DND-41 (cell line): ENCODE measurements around the gene PCNX2.

Source experiments
- ATAC-seq: fragments of 200-7000 bp; cut with Tn5 transposase; 3 replicates; pipeline ENCODE4 v1.9.1; 2021; ENCODE audit warnings: low read depth; ENCODE audit not compliant: insufficient read depth
- DNase-seq: peaks from one replicate; pipeline ENCODE4 v3.0.0-alpha.2; 2020
- H2AFZ ChIP-seq: 2 replicates; pipeline ENCODE4 v1.6.0; 2012; ENCODE audit warnings: low read depth, low read length
- H3K27ac ChIP-seq: 2 replicates; pipeline ENCODE4 v1.5.1; 2012; ENCODE audit warnings: low read length, inconsistent platforms
- H3K27me3 ChIP-seq: fragments of 200-600 bp; sonication (generic); 2 replicates; pipeline ENCODE4 v1.6.0; 2012; ENCODE audit warnings: low read length, mild to moderate bottlenecking, inconsistent platforms; ENCODE audit not compliant: insufficient read depth, poor library complexity
- H3K36me3 ChIP-seq: 2 replicates; pipeline ENCODE4 v1.5.1; 2012; ENCODE audit warnings: low read length, inconsistent platforms; ENCODE audit not compliant: insufficient read depth
- H3K4me1 ChIP-seq: 2 replicates; pipeline ENCODE4 v1.5.1; 2012; ENCODE audit warnings: mild to moderate bottlenecking, low read length; ENCODE audit not compliant: insufficient read depth
- H3K4me2 ChIP-seq: 2 replicates; pipeline ENCODE4 v1.6.0; 2012; ENCODE audit warnings: mild to moderate bottlenecking, moderate library complexity, low read length, inconsistent platforms; ENCODE audit not compliant: insufficient read depth
- H3K4me3 ChIP-seq, 2 experiments: fragments of 200-600 bp in 1 of 2; shearing (Covaris generic) in 1 of 2; 2 replicates each; pipeline ENCODE4 v1.5.1; 2012 to 2016; ENCODE audit warnings: inconsistent platforms in 2 of 2, low read length in 2 of 2, mild to moderate bottlenecking in 2 of 2, low read depth in 1 of 2, moderate library complexity in 1 of 2
- H3K79me2 ChIP-seq: 2 replicates; pipeline ENCODE4 v1.6.0; 2012; ENCODE audit warnings: low read length, inconsistent platforms; ENCODE audit not compliant: insufficient read depth
- H3K9ac ChIP-seq: 2 replicates; pipeline ENCODE4 v1.6.0; 2012; ENCODE audit warnings: low read depth, mild to moderate bottlenecking, inconsistent platforms, low read length, moderate library complexity
- H3K9me3 ChIP-seq: 2 replicates; pipeline ENCODE4 v1.5.1; 2012; ENCODE audit warnings: low read length, moderate library complexity, mild to moderate bottlenecking, inconsistent platforms; ENCODE audit not compliant: insufficient read depth, severe bottlenecking
- H4K20me1 ChIP-seq: 2 replicates; pipeline ENCODE4 v1.6.0; 2012; ENCODE audit warnings: low read length; ENCODE audit not compliant: insufficient read depth
- EZH2 ChIP-seq: IDR thresholded peaks from 3 replicates; pipeline ENCODE4 v1.6.1; 2012; ENCODE audit warnings: borderline replicate concordance, low read depth, mild to moderate bottlenecking, moderate library complexity, low read length, inconsistent platforms; ENCODE audit not compliant: severe bottlenecking
- TF ChIP-seq, protein P1 (sequence below): IDR thresholded peaks from 2 replicates; pipeline ENCODE4 v1.5.1; 2012; ENCODE audit warnings: borderline replicate concordance, low read length, moderate library complexity, mild to moderate bottlenecking; ENCODE audit not compliant: poor library complexity, severe bottlenecking; ENCODE audit errors: extremely low read depth

Gene PCNX2

DNA sequence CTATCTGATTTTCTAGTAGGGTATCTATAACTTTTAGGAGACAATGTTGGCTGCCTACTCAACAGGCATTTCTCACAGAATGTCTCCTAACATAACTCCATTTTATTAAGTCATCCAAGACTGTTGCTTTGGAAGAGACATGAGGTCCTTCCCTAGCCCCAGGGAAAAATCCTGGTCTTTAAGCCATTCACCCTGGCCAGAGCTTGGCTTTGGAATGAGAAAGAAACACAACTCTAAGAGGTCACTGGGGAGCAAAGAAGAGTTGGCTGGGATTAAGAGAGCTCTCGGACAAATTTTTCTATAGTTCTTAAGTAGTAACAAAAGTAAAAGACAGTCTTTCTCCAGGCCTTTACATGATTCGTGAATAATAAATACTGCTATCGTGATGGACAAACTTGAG lies 57.9 kb downstream of the PCNX2 start:
- peaks cover 10% of the 10 kb centered on the region; the same call in 1 of the 2 replicates for H3K36me3 ChIP-seq
- no peaks in the 10 kb centered on the region for H3K27me3 ChIP-seq
- H3K27ac ChIP-seq = no peak overlapping the region
- TF ChIP-seq EZH2 = no peak
- TF ChIP-seq, protein P1, sequence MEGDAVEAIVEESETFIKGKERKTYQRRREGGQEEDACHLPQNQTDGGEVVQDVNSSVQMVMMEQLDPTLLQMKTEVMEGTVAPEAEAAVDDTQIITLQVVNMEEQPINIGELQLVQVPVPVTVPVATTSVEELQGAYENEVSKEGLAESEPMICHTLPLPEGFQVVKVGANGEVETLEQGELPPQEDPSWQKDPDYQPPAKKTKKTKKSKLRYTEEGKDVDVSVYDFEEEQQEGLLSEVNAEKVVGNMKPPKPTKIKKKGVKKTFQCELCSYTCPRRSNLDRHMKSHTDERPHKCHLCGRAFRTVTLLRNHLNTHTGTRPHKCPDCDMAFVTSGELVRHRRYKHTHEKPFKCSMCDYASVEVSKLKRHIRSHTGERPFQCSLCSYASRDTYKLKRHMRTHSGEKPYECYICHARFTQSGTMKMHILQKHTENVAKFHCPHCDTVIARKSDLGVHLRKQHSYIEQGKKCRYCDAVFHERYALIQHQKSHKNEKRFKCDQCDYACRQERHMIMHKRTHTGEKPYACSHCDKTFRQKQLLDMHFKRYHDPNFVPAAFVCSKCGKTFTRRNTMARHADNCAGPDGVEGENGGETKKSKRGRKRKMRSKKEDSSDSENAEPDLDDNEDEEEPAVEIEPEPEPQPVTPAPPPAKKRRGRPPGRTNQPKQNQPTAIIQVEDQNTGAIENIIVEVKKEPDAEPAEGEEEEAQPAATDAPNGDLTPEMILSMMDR = no peak
- H3K79me2 ChIP-seq = no peaks in the 10 kb centered on the region
- DNase-seq = no peak
- no peaks in the 10 kb centered on the region for H4K20me1 ChIP-seq
- no peak overlapping the region for H3K4me3 ChIP-seq
- ATAC-seq = no peak
- no peak overlapping the region for H3K4me2 ChIP-seq
- no peaks in the 10 kb centered on the region for H3K4me1 ChIP-seq
- H3K9me3 ChIP-seq = no peaks in the 10 kb centered on the region
- H2AFZ ChIP-seq = no peak overlapping the region
- no peak overlapping the region for H3K9ac ChIP-seq

DNA sequence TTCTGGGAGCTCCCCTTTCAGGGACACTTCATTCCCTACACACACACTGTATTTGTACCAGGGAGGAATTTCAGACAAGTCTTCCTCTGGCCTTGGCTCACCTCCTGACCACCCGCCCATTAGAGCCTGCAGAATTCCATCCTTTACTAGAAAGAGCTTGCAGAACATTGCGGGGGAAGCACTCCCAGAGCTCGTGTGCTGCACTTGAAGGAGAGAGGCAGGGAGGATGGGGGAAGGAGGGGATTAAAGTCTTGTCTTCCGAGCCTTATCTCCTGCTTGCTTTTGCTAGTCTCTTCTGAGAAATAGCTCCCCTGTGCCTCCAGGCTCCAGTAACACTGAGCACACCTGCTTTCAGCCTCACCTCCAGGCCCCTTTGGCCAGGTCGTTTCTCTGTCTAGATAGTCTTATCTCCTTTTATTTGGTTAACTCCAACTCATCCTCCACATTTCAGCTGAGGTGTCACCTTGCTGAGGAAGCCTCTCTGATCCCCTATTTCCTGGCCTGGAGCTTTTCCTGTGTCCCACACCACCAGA lies 62.0 kb downstream of the PCNX2 start:
- Histone ChIP-seq H3K79me2 (no peaks in the 10 kb centered on the region), H4K20me1 (no peaks in the 10 kb centered on the region), H2AFZ (no peak overlapping the region), H3K4me2 (no peak overlapping the region), H3K4me3 (no peak overlapping the region), H3K4me1 (no peaks in the 10 kb centered on the region), H3K36me3 (peaks cover 10% of the 10 kb centered on the region; the same call in 1 of the 2 replicates), H3K9ac (no peak overlapping the region), H3K9me3 (no peaks in the 10 kb centered on the region), H3K27ac (no peak overlapping the region), H3K27me3 (no peaks in the 10 kb centered on the region)
- ATAC-seq (no peak), DNase-seq (no peak)
- TF ChIP-seq EZH2 = no peak

- TF ChIP-seq EZH2 = no peak
- TF ChIP-seq, protein P1 = no peak
- no peaks in the 10 kb centered on the region for H3K36me3 ChIP-seq
- no peak overlapping the region for H2AFZ ChIP-seq
- no peak for DNase-seq
- no peak overlapping the region for H3K4me2 ChIP-seq
- no peaks in the 10 kb centered on the region for H3K9me3 ChIP-seq
- no peaks in the 10 kb centered on the region for H3K27me3 ChIP-seq
- no peaks in the 10 kb centered on the region for H3K79me2 ChIP-seq
- no peak overlapping the region for H3K27ac ChIP-seq
- H3K4me3 ChIP-seq = no peak overlapping the region
- no peak for ATAC-seq
- no peak overlapping the region for H3K9ac ChIP-seq
- H4K20me1 ChIP-seq = no peaks in the 10 kb centered on the region
- H3K4me1 ChIP-seq = no peaks in the 10 kb centered on the region
Measured at GRCh38 chr1:233230011-233230410, 65.5 kb downstream of the PCNX2 start.

DNA sequence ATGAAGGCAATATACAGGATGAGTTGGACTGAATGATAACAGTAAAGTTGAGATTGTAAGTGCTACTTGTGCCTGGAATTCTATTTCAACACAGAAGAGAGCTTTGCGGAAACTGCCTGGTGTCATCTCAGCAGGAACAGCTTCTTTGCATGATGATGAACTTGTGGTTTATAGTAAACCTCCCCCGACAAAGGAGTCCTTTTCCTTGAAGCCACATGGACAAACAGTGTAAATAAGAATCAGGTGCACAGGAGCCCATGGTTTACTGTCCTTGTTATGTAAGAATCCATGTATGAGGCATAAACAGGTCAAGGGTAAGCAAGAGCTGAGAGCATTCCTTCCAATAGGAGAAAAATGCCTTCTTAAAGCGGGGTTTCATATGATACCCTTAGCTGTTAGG lies 66.2 kb downstream of the PCNX2 start:
- Histone ChIP-seq H3K4me1 (no peaks in the 10 kb centered on the region), H4K20me1 (no peaks in the 10 kb centered on the region), H3K9ac (no peak overlapping the region), H2AFZ (no peak overlapping the region), H3K79me2 (no peaks in the 10 kb centered on the region), H3K36me3 (no peaks in the 10 kb centered on the region), H3K4me2 (no peak overlapping the region), H3K27me3 (no peaks in the 10 kb centered on the region), H3K27ac (no peak overlapping the region), H3K9me3 (no peaks in the 10 kb centered on the region), H3K4me3 (no peak overlapping the region)
- no peak for ATAC-seq
- DNase-seq = no peak
- no peak for TF ChIP-seq EZH2
- TF ChIP-seq, protein P1 = no peak
